GM06990 (cell line): ENCODE results near the gene WDR88.

Experiments
- DNase-seq: peaks from one replicate; pipeline ENCODE4 v3.0.0-alpha.2; 2011; ENCODE audit not compliant: insufficient read length; ENCODE audit errors: extremely low read depth
- H3K27me3 ChIP-seq: replicated peaks from 2 replicates; pipeline ENCODE4 v1.6.0; 2011; ENCODE audit warnings: low read length; ENCODE audit not compliant: control insufficient read depth, insufficient read depth
- H3K36me3 ChIP-seq: 2 replicates; pipeline ENCODE4 v1.5.1; 2011; ENCODE audit warnings: low read length; ENCODE audit not compliant: control insufficient read depth, insufficient read depth
- H3K4me3 ChIP-seq: replicated peaks from 2 replicates; pipeline ENCODE4 v1.5.1; 2011; ENCODE audit warnings: low read depth, mild to moderate bottlenecking, control low read depth, low read length
- TF ChIP-seq, protein P1 (sequence below): IDR thresholded peaks from 2 replicates; pipeline ENCODE4 v1.5.1; 2011; ENCODE audit warnings: low read length, control low read depth, mild to moderate bottlenecking, inconsistent platforms; ENCODE audit not compliant: insufficient read depth, poor library complexity, severe bottlenecking

Gene WDR88

GRCh38 chr19:33214596-33214995 is 82.7 kb downstream of the WDR88 start:
- Histone ChIP-seq H3K36me3 (no peaks in the 10 kb centered on the region), H3K27me3 (peaks cover 2% of the 10 kb centered on the region), H3K4me3 (no peak overlapping the region)
- no peak for DNase-seq
- TF ChIP-seq, protein P1, sequence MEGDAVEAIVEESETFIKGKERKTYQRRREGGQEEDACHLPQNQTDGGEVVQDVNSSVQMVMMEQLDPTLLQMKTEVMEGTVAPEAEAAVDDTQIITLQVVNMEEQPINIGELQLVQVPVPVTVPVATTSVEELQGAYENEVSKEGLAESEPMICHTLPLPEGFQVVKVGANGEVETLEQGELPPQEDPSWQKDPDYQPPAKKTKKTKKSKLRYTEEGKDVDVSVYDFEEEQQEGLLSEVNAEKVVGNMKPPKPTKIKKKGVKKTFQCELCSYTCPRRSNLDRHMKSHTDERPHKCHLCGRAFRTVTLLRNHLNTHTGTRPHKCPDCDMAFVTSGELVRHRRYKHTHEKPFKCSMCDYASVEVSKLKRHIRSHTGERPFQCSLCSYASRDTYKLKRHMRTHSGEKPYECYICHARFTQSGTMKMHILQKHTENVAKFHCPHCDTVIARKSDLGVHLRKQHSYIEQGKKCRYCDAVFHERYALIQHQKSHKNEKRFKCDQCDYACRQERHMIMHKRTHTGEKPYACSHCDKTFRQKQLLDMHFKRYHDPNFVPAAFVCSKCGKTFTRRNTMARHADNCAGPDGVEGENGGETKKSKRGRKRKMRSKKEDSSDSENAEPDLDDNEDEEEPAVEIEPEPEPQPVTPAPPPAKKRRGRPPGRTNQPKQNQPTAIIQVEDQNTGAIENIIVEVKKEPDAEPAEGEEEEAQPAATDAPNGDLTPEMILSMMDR = peak; percentile 17

GRCh38 chr19:33215438-33216197 is 83.7 kb downstream of the WDR88 start:
- no peak for DNase-seq
- H3K36me3 ChIP-seq = no peaks in the 10 kb centered on the region
- TF ChIP-seq, protein P1 = no peak
- H3K4me3 ChIP-seq = no peak overlapping the region
- peaks cover 2% of the 10 kb centered on the region for H3K27me3 ChIP-seq

DNA sequence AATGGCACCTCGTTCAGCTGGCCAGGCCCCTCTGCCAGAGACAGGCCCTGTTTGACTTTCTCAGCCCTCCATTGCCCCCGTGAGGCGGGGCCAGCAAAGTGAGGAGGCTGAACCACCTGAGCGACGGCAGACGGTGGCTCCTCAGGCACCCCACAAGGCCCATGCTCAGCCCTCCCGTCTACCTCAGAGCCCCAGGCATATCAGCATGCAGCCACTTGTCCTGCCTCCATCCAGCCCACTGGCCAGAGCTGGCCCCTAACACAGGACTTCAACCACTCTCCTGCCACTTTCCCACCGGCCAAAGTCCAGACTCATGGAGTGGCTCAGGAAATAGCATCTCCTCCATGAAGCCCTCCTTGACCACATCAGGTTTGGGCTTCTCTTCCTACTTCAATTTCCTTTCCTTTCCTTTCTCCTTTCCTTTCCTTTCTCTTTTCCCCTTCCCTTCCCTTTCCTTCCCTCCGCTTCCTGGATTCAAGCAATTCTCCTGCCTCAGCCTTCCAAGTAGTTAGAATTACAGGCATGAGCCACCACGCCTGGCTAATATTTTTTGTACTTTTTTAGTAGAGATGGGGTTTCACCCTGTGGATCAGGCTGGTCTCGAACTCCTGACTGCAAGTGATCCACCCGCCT is 84.4 kb downstream of the WDR88 start:
- Histone ChIP-seq H3K36me3 (no peaks in the 10 kb centered on the region), H3K4me3 (no peak overlapping the region), H3K27me3 (peaks cover 4% of the 10 kb centered on the region)
- TF ChIP-seq, protein P1 = peak; percentile 22
- no peak for DNase-seq

- H3K4me3 ChIP-seq = no peak overlapping the region
- peaks cover 4% of the 10 kb centered on the region for H3K27me3 ChIP-seq
- H3K36me3 ChIP-seq = no peaks in the 10 kb centered on the region
- TF ChIP-seq, protein P1 = no peak
- DNase-seq = no peak
These were observed 86.0 kb downstream of the WDR88 start for GRCh38 chr19:33217881-33218280.

DNA sequence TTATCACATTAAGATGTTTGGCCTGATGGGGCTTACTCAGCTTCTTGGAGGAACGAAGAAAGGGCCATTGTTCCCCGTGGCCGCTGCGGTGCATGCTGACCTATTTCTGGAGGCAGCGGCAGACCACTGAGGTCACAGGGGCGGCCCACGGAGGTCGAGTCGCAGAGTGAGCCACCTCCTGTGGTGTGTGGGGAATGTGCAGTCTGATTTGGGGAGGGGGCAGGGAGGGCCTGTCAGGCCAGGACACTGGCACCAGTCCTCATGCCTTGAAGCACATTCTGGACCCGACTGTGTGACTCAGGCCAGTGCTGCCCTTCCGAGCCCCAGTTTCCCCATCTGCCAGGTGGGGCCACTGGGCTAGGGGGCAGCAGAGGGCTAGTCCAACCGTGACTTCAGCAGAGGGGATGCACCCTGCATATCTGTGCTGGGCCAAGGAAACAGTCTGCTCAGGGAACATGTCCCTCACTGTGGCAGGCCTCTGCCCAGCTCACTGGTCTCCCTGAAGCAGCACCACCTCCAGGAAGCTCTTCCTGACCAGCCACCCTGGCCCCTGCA is 87.4 kb downstream of the WDR88 start:
- TF ChIP-seq, protein P1 = peak; percentile 49
- Histone ChIP-seq H3K27me3 (peaks cover 4% of the 10 kb centered on the region), H3K4me3 (no peak overlapping the region), H3K36me3 (no peaks in the 10 kb centered on the region)
- DNase-seq = no peak
